DOHH2 (cell line): ENCODE results near the gene ENOX1.

Experiments
- H3F3A ChIP-seq: fragments of 200-600 bp; sonication (generic), shearing (Covaris generic); 2 replicates; pipeline ENCODE4 v1.6.0; 2016; ENCODE audit warnings: antibody characterized with exemption, mild to moderate bottlenecking; ENCODE audit not compliant: control insufficient read depth, insufficient read depth
- H3K27ac ChIP-seq: fragments of 200-600 bp; sonication (generic); 2 replicates; pipeline ENCODE4 v1.5.1; 2014; ENCODE audit warnings: low read depth, mild to moderate bottlenecking, low read length, moderate library complexity
- H3K27me3 ChIP-seq: fragments of 200-600 bp; sonication (generic); 2 replicates; pipeline ENCODE4 v1.6.1; 2014; ENCODE audit warnings: mild to moderate bottlenecking, low read length, mixed read lengths; ENCODE audit not compliant: control insufficient read depth
- H3K36me3 ChIP-seq: fragments of 200-600 bp; sonication (generic); 2 replicates; pipeline ENCODE4 v1.6.1; 2014; ENCODE audit warnings: mild to moderate bottlenecking, low read length, moderate library complexity, mixed read lengths; ENCODE audit not compliant: control insufficient read depth
- H3K4me1 ChIP-seq: fragments of 200-600 bp; sonication (generic); 2 replicates; pipeline ENCODE4 v1.6.1; 2014; ENCODE audit warnings: mild to moderate bottlenecking, low read length, mixed read lengths; ENCODE audit not compliant: control insufficient read depth
- H3K4me2 ChIP-seq: fragments of 200-600 bp; sonication (generic); 2 replicates; pipeline ENCODE4 v1.6.0; 2014; ENCODE audit warnings: mild to moderate bottlenecking, low read length, moderate library complexity
- H3K4me3 ChIP-seq: fragments of 200-600 bp; sonication (generic); 2 replicates; pipeline ENCODE4 v1.5.1; 2014; ENCODE audit warnings: mild to moderate bottlenecking, low read length, mixed read lengths
- H3K79me2 ChIP-seq: fragments of 200-600 bp; sonication (generic); 2 replicates; pipeline ENCODE4 v1.6.1; 2014; ENCODE audit warnings: mild to moderate bottlenecking, low read length, mixed read lengths; ENCODE audit not compliant: control insufficient read depth
- H3K9me2 ChIP-seq: fragments of 200-600 bp; sonication (generic); replicated peaks from 2 replicates; pipeline ENCODE4 v1.6.1; 2014; ENCODE audit warnings: mild to moderate bottlenecking, low read length, mixed read lengths; ENCODE audit not compliant: control insufficient read depth
- H3K9me3 ChIP-seq: fragments of 200-600 bp; sonication (generic); 2 replicates; pipeline ENCODE4 v1.6.1; 2014; ENCODE audit warnings: antibody characterized with exemption, low read length, mixed read lengths; ENCODE audit not compliant: control insufficient read depth, insufficient read depth
- H4K20me1 ChIP-seq: fragments of 200-600 bp; sonication (generic); 2 replicates; pipeline ENCODE4 v1.6.0; 2014; ENCODE audit warnings: low read depth, mild to moderate bottlenecking, antibody characterized with exemption, low read length, moderate library complexity; ENCODE audit not compliant: control insufficient read depth, insufficient read depth
- EZH2phosphoT487 ChIP-seq: fragments of 200-600 bp; sonication (generic); IDR thresholded peaks from 2 replicates; pipeline ENCODE4 v1.6.1; 2017; ENCODE audit warnings: borderline replicate concordance, mild to moderate bottlenecking, antibody characterized with exemption, low read length, moderate library complexity, mixed read lengths
- TF ChIP-seq, protein P1 (sequence below): fragments of 200-600 bp; sonication (generic); IDR thresholded peaks from one replicate; pipeline ENCODE4 v1.5.1; 2014; ENCODE audit warnings: antibody characterized with exemption, mild to moderate bottlenecking, low read depth, low read length; ENCODE audit not compliant: poor library complexity, severe bottlenecking

ENOX1 gene

DNA sequence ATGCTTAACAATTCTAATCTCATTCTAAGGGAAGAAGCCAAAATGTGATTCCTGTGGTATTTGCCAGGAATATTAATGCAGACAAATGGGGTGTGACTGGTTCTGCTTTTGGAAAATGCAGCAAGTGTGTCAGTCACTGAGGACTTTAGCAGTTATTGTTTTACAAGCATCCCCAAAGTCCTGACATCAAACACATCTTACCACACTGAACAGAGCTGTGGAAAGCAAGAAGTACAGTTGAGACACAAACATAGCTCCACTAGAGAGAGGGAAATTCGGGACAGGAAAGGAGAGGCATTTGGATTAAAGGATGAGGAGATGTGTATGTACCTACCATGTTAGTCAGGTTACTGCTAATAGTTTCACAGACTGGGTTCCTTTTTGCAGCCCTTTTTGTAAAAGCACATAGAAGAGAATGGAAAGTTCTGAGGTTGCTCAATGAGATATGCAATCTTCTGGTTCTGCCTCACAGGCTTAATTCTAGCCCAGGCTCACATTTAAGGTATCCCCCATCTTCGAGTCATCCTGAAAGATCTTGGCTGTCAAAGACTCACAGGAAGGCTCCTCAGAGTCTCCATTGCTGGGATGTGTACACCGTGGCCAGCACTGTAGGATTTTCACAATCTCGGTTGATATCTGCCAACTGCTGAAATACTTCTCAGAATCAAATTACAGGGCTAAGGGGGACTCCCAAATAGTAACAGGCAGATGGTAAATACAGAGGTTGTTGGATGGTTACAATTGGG lies 446.8 kb downstream of the ENOX1 start:
- H3K36me3 ChIP-seq: no peaks in the 10 kb centered on the region
- H3K4me2 ChIP-seq: no peak overlapping the region
- no peaks in the 10 kb centered on the region for H4K20me1 ChIP-seq
- 0 out of 2 replicates have a peak, but pooled peaks cover 6% of the 10 kb centered on the region for H3K27me3 ChIP-seq
- H3K79me2 ChIP-seq: no peaks in the 10 kb centered on the region
- H3K27ac ChIP-seq: no peak overlapping the region
- H3K4me3 ChIP-seq: no peak overlapping the region
- no peaks in the 10 kb centered on the region for H3K4me1 ChIP-seq
- H3K9me3 ChIP-seq: no peaks in the 10 kb centered on the region
- TF ChIP-seq EZH2phosphoT487: no peak
- TF ChIP-seq, protein P1, sequence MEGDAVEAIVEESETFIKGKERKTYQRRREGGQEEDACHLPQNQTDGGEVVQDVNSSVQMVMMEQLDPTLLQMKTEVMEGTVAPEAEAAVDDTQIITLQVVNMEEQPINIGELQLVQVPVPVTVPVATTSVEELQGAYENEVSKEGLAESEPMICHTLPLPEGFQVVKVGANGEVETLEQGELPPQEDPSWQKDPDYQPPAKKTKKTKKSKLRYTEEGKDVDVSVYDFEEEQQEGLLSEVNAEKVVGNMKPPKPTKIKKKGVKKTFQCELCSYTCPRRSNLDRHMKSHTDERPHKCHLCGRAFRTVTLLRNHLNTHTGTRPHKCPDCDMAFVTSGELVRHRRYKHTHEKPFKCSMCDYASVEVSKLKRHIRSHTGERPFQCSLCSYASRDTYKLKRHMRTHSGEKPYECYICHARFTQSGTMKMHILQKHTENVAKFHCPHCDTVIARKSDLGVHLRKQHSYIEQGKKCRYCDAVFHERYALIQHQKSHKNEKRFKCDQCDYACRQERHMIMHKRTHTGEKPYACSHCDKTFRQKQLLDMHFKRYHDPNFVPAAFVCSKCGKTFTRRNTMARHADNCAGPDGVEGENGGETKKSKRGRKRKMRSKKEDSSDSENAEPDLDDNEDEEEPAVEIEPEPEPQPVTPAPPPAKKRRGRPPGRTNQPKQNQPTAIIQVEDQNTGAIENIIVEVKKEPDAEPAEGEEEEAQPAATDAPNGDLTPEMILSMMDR: no peak
- H3F3A ChIP-seq: no peaks in the 10 kb centered on the region
- H3K9me2 ChIP-seq: no peaks in the 10 kb centered on the region

DNA sequence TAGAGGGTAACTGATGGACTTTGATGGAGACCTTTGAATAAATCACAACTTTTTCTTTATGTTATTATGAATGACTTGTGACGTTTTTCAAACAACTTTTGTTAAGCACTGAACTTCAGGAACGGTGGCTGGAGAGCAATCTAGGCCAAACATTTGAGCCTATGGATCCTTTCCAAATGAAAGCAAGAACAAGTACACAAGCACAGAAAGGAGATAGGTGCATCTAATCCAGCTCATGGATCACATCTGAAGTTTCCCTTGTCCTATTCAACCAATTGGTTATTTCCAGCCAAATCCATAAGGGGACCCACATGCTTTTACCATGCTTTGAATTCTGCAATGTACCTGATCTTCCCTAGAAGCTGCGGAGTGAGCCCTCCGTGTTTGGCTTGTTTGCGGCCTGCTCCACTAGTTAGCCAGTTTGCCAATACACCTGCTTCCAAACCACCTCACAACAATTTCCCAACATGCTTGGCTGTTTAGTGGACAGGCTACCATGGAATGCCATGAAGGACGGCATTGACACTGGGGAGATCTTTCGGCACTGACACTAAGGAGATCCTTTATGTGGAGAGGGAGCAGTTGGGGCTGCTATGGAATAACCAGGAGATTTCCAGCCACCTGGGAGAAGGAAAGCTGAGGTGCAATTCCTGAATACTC lies 447.5 kb downstream of the ENOX1 start:
- Histone ChIP-seq H3K27ac (no peak overlapping the region), H3K4me1 (no peaks in the 10 kb centered on the region), H3K27me3 (0 out of 2 replicates have a peak, but pooled peaks cover 6% of the 10 kb centered on the region), H3K36me3 (no peaks in the 10 kb centered on the region), H3K4me2 (no peak overlapping the region), H3K4me3 (no peak overlapping the region), H4K20me1 (no peaks in the 10 kb centered on the region), H3F3A (no peaks in the 10 kb centered on the region), H3K9me2 (no peaks in the 10 kb centered on the region), H3K9me3 (no peaks in the 10 kb centered on the region), H3K79me2 (no peaks in the 10 kb centered on the region)
- TF ChIP-seq, protein P1: no peak
- TF ChIP-seq EZH2phosphoT487: no peak

DNA sequence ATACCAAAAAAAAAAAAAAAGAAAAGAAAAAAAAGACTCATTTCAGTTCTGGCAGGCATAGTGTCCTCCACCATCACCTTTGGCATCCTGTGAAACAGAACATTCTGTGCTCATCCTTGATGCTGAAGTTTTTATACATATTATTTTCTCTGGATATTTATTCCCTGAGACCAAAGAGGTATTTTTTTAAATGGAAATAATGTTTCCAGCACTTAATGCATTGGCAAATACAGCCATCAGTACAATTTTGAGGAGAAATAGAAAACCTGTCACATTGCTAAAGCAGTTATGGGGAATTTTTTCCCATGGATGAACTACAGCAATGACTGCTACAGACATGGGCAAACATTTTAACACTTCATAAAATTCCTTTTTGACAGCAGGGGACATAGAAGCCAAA lies 451.0 kb downstream of the ENOX1 start:
- Histone ChIP-seq H3F3A (no peaks in the 10 kb centered on the region), H3K4me2 (no peak overlapping the region), H3K27ac (no peak overlapping the region), H3K9me2 (no peaks in the 10 kb centered on the region), H4K20me1 (no peaks in the 10 kb centered on the region), H3K4me3 (no peak overlapping the region), H3K27me3 (0 out of 2 replicates have a peak, but pooled peaks cover 6% of the 10 kb centered on the region), H3K4me1 (no peaks in the 10 kb centered on the region), H3K9me3 (no peaks in the 10 kb centered on the region), H3K79me2 (no peaks in the 10 kb centered on the region), H3K36me3 (no peaks in the 10 kb centered on the region)
- TF ChIP-seq, protein P1: no peak
- TF ChIP-seq EZH2phosphoT487: no peak
